PC-9 (cell line): ENCODE data around the gene IL4I1.

Experiments
- CTCF ChIP-seq: fragments of 200-600 bp; sonication (generic); conservative IDR thresholded peaks from 2 replicates; pipeline ENCODE4 v1.6.1; 2017; ENCODE audit warnings: mixed run types, antibody characterized with exemption, mild to moderate bottlenecking, moderate library complexity
- EZH2 ChIP-seq: fragments of 200-600 bp; sonication (generic); IDR thresholded peaks from 2 replicates; pipeline ENCODE4 v1.8.0; 2017; ENCODE audit warnings: antibody characterized with exemption, low read depth

- TF ChIP-seq CTCF (no peak), EZH2 (no peak)
These were observed 47.7 kb downstream of the IL4I1 start for GRCh38 chr19:49848938-49849337.
